Smooth muscle cell (in vitro differentiated cells): ENCODE measurements around the gene KDM1A. TPM values are rescaled to one million over a fixed set of nuclear protein-coding genes. Genes with fewer than 3 reads are reported as not detected.

Experiments
- DNase-seq: peaks from one replicate; lab custom pipeline; 2025; ENCODE audit not compliant: unreplicated experiment; lab: John Stamatoyannopoulos, UW
- H2AFZ ChIP-seq: fragments of 200-600 bp; sonication (generic); 2 replicates; pipeline ENCODE4 v1.6.0; 2016; ENCODE audit warnings: antibody characterized with exemption, low read depth, mild to moderate bottlenecking
- H3F3A ChIP-seq: fragments of 200-600 bp; sonication (generic); 2 replicates; pipeline ENCODE4 v1.6.0; 2017; ENCODE audit warnings: antibody characterized with exemption, low read depth
- H3K27ac ChIP-seq: fragments of 200-600 bp; sonication (generic); 2 replicates; pipeline ENCODE4 v1.5.1; 2016; ENCODE audit warnings: low read depth, mild to moderate bottlenecking
- H3K27me3 ChIP-seq: fragments of 200-600 bp; sonication (generic); 2 replicates; pipeline ENCODE4 v1.6.1; 2016; ENCODE audit warnings: low read depth, mild to moderate bottlenecking
- H3K36me3 ChIP-seq: fragments of 200-600 bp; sonication (generic); 2 replicates; pipeline ENCODE4 v1.5.1; 2016; ENCODE audit warnings: low read depth
- H3K4me1 ChIP-seq: fragments of 200-600 bp; sonication (generic); 2 replicates; pipeline ENCODE4 v1.5.1; 2016; ENCODE audit warnings: low read depth
- H3K4me2 ChIP-seq: fragments of 200-600 bp; sonication (generic); 2 replicates; pipeline ENCODE4 v1.6.0; 2016; ENCODE audit warnings: mild to moderate bottlenecking
- H3K4me3 ChIP-seq: fragments of 200-600 bp; sonication (generic); 2 replicates; pipeline ENCODE4 v1.5.1; 2016; ENCODE audit warnings: mild to moderate bottlenecking
- H3K79me2 ChIP-seq: fragments of 200-600 bp; sonication (generic); 2 replicates; pipeline ENCODE4 v1.6.0; 2016; ENCODE audit warnings: low read depth, mild to moderate bottlenecking
- H3K9ac ChIP-seq: fragments of 200-600 bp; sonication (generic); 2 replicates; pipeline ENCODE4 v1.6.0; 2016; ENCODE audit warnings: low read depth
- H3K9me3 ChIP-seq: fragments of 200-600 bp; sonication (generic); replicated peaks from 2 replicates; pipeline ENCODE4 v1.5.1; 2016; ENCODE audit warnings: low read depth
- H4K20me1 ChIP-seq: fragments of 200-600 bp; sonication (generic); 2 replicates; pipeline ENCODE4 v1.6.0; 2016; ENCODE audit warnings: low read depth
- WGBS: methylation state at CpG from one replicate; pipeline ENCODE4 v1.1.7; 2016; ENCODE audit warnings: low lambda C conversion rate; 5-methylcytosine and 5-hydroxymethylcytosine counted together
- polyA plus RNA-seq: library from polyadenylated mRNA; unstranded; fragments of >200 nt; fragmentation: Nextera tagmentation; extraction: Ambion mirVana; gene quantifications from 2 replicates; pipeline ENCODE4 v1.2.1, GENCODE V29; 2016
- total RNA-seq: library from RNA; depleted of rRNA; stranded (reverse); fragments of >200 nt; gene quantifications from 2 replicates; pipeline ENCODE4 v1.2.3, GENCODE V29; 2014
- TF ChIP-seq, protein P1 (sequence below): fragments of 200-600 bp; sonication (generic); IDR thresholded peaks from 2 replicates; pipeline ENCODE4 v1.5.1; 2017; ENCODE audit warnings: borderline replicate concordance, mild to moderate bottlenecking, antibody characterized with exemption; ENCODE audit not compliant: insufficient read depth, poor library complexity, severe bottlenecking

The KDM1A gene
- total and polyA plus RNA-seq, 2 experiments from 2014 or later: 93.0 to 103 TPM

GRCh38 chr1:23079025-23079424 lies 59.8 kb downstream of the KDM1A start:
- peaks cover 12% of the 10 kb centered on the region for H3F3A ChIP-seq
- H3K4me2 ChIP-seq: no peak overlapping the region
- no peak overlapping the region for H3K27ac ChIP-seq
- no peak overlapping the region for H3K4me3 ChIP-seq
- WGBS: 65% methylated on average over 6 of the region's 6 CpGs
- TF ChIP-seq, protein P1, sequence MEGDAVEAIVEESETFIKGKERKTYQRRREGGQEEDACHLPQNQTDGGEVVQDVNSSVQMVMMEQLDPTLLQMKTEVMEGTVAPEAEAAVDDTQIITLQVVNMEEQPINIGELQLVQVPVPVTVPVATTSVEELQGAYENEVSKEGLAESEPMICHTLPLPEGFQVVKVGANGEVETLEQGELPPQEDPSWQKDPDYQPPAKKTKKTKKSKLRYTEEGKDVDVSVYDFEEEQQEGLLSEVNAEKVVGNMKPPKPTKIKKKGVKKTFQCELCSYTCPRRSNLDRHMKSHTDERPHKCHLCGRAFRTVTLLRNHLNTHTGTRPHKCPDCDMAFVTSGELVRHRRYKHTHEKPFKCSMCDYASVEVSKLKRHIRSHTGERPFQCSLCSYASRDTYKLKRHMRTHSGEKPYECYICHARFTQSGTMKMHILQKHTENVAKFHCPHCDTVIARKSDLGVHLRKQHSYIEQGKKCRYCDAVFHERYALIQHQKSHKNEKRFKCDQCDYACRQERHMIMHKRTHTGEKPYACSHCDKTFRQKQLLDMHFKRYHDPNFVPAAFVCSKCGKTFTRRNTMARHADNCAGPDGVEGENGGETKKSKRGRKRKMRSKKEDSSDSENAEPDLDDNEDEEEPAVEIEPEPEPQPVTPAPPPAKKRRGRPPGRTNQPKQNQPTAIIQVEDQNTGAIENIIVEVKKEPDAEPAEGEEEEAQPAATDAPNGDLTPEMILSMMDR: no peak
- no peaks in the 10 kb centered on the region for H3K27me3 ChIP-seq
- H3K4me1 ChIP-seq: no peaks in the 10 kb centered on the region
- no peaks in the 10 kb centered on the region for H3K79me2 ChIP-seq
- H2AFZ ChIP-seq: no peak overlapping the region
- DNase-seq: no peak
- H3K36me3 ChIP-seq: peaks cover 29% of the 10 kb centered on the region
- H3K9ac ChIP-seq: no peak overlapping the region
- H3K9me3 ChIP-seq: no peaks in the 10 kb centered on the region
- H4K20me1 ChIP-seq: peaks cover 80% of the 10 kb centered on the region

GRCh38 chr1:23080885-23081284 lies 61.6 kb downstream of the KDM1A start:
- H3K4me1 ChIP-seq: no peaks in the 10 kb centered on the region
- H3F3A ChIP-seq: peaks cover 16% of the 10 kb centered on the region
- TF ChIP-seq, protein P1: no peak
- no peak overlapping the region for H3K4me2 ChIP-seq
- no peaks in the 10 kb centered on the region for H3K9me3 ChIP-seq
- DNase-seq: no peak
- H3K79me2 ChIP-seq: no peaks in the 10 kb centered on the region
- peaks cover 30% of the 10 kb centered on the region for H3K36me3 ChIP-seq
- H4K20me1 ChIP-seq: peaks cover 94% of the 10 kb centered on the region
- no peak overlapping the region for H3K9ac ChIP-seq
- H2AFZ ChIP-seq: no peak overlapping the region
- H3K27me3 ChIP-seq: no peaks in the 10 kb centered on the region
- H3K4me3 ChIP-seq: no peak overlapping the region
- H3K27ac ChIP-seq: no peak overlapping the region
- 98% methylated on average over 3 of the region's 3 CpGs for WGBS

GRCh38 chr1:23081376-23081775 lies 62.1 kb downstream of the KDM1A start:
- H3K27me3 ChIP-seq: no peaks in the 10 kb centered on the region
- no peak overlapping the region for H2AFZ ChIP-seq
- H3K9me3 ChIP-seq: no peaks in the 10 kb centered on the region
- no peak overlapping the region for H3K27ac ChIP-seq
- peaks cover 94% of the 10 kb centered on the region for H4K20me1 ChIP-seq
- no peak overlapping the region for H3K4me3 ChIP-seq
- TF ChIP-seq, protein P1: peak; percentile 18
- H3K4me2 ChIP-seq: no peak overlapping the region
- no peak overlapping the region for H3K9ac ChIP-seq
- H3K4me1 ChIP-seq: no peaks in the 10 kb centered on the region
- WGBS: 95% methylated on average over 3 of the region's 3 CpGs
- peaks cover 30% of the 10 kb centered on the region for H3K36me3 ChIP-seq
- DNase-seq: no peak
- H3F3A ChIP-seq: peaks cover 15% of the 10 kb centered on the region
- H3K79me2 ChIP-seq: no peaks in the 10 kb centered on the region

GRCh38 chr1:23083714-23084480 lies 64.6 kb downstream of the KDM1A start:
- Histone ChIP-seq H4K20me1 (peaks cover 98% of the 10 kb centered on the region), H3K9ac (no peak overlapping the region), H3K36me3 (peaks cover 34% of the 10 kb centered on the region), H3K4me1 (no peaks in the 10 kb centered on the region), H3K9me3 (no peaks in the 10 kb centered on the region), H3K27ac (no peak overlapping the region), H3F3A (peaks cover 12% of the 10 kb centered on the region), H3K27me3 (no peaks in the 10 kb centered on the region), H2AFZ (no peak overlapping the region), H3K4me3 (no peak overlapping the region), H3K79me2 (no peaks in the 10 kb centered on the region), H3K4me2 (no peak overlapping the region)
- 92% methylated on average over 5 of the region's 5 CpGs for WGBS
- no peak for DNase-seq
- TF ChIP-seq, protein P1: no peak
